ENCODE results near the gene GFOD1. TPM values are rescaled to one million over a fixed set of nuclear protein-coding genes. Genes with fewer than 3 reads are reported as not detected.

The GFOD1 gene
- total and polyA plus RNA-seq, 7 donors, result 5.9 to 34.2 (median 16.7) TPM

DNA sequence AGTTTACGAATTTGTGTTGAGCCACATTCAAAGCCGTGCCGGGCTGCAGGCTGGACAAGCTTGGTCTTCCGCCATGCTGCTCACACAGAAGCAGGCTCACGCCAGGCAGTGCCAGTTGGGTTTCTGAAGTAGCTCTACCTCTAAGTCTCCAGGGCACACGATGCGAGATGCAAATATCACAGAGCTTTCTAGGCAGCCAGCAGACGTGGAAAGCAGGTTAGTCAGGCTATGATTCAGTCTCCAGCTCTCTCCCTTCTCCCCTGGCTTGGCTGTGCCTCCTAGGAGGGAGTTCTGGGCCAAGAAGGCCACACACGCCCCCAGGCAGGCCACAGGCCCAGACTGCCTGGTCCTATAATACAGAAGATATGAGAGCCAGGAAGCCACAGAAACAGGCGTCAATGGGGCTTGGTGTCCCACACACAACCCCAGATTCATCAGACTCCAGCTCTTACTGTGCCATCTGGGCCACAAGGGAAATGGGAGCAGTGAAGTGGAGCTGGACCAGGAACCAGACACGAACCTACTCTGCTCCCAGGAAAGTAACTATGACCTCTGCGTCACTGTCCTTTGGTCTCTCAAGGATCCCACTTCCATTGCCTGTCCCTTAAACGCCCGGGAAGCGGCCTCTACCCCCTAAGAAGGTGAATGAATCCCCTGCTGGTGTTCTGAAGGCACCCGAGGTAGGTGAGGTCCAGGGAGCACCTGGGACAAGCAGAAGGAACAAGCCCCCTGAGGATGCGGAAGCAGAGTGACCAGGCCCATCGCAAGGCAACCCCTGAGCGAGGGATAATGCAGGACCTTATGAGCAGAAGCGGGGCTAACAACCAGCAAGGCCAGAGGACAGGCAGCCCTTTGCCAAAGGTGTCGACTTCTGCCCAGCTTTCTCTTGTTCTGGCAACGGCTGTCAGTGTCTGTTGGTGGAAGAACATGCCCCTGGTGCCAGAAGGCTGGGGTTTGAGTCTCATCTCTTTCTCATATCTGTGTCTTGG is 61.2 kb downstream of the GFOD1 start:
- Histone ChIP-seq H3K27me3 (ENCODE audit: insufficient read depth in 3 of 3, low read length in 2 of 3) (no peaks in the 10 kb centered on the region), H3K4me1 (peaks cover 61% of the 10 kb centered on the region), H3K9me3 (no peaks in the 10 kb centered on the region), H3K36me3 (ENCODE audit: insufficient read depth in 1 of 2, low read depth in 1 of 2) (no peaks in the 10 kb centered on the region), H3K27ac (peak overlapping the region; percentile 53), H3K4me3 (no peak overlapping the region)
- TF ChIP-seq, protein P1, sequence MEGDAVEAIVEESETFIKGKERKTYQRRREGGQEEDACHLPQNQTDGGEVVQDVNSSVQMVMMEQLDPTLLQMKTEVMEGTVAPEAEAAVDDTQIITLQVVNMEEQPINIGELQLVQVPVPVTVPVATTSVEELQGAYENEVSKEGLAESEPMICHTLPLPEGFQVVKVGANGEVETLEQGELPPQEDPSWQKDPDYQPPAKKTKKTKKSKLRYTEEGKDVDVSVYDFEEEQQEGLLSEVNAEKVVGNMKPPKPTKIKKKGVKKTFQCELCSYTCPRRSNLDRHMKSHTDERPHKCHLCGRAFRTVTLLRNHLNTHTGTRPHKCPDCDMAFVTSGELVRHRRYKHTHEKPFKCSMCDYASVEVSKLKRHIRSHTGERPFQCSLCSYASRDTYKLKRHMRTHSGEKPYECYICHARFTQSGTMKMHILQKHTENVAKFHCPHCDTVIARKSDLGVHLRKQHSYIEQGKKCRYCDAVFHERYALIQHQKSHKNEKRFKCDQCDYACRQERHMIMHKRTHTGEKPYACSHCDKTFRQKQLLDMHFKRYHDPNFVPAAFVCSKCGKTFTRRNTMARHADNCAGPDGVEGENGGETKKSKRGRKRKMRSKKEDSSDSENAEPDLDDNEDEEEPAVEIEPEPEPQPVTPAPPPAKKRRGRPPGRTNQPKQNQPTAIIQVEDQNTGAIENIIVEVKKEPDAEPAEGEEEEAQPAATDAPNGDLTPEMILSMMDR (IDR thresholded peaks at IDR 0.05), result no peak
- peak; percentile 72 to 79 (median 78) for ATAC-seq
- 41 to 68% (median 47%) methylated on average over 22 of the region's 22 CpGs for WGBS, 3 donors
- peak; percentile 35 to 66 for DNase-seq
- intact Hi-C loops (cut with DNase I), result loop anchor here in 1 of 2 donors (5.0 kb wide), 1 partner anchor 56 kb away; no protein-coding TSS in a partner anchor

DNA sequence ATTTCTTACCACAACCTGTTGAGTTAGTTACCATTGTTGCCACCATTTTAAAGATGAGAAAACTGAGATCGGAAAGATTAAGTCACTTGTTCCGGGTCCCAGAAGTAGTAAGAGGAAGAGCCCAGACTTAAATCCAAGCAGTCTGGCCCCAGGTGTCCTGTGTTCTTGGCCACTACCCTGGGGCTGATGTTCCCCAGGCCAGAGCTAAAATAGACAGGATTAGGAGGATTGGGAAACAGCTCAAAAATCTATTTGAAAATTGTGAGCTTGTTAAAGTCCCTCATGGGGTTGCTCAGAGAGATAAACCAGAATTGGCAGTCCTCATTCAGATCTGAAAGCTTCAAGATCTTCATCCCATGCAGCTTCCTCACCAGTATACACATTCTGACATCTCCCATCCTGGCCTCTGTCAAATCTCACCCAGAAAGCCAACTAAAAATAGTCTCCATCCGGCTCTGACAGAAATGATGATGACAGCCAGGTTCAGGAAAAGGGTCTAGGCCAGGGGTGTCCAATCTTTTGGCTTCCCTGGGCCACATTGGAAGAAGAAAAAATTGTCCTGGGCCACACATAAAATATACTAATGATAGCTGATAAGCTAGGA is 62.0 kb downstream of the GFOD1 start:
- Histone ChIP-seq H3K4me3 (no peak overlapping the region), H3K9me3 (no peaks in the 10 kb centered on the region), H3K4me1 (peaks cover 70% of the 10 kb centered on the region), H3K27me3 (ENCODE audit: insufficient read depth in 3 of 3, low read length in 2 of 3) (no peaks in the 10 kb centered on the region), H3K36me3 (ENCODE audit: insufficient read depth in 1 of 2, low read depth in 1 of 2) (no peaks in the 10 kb centered on the region), H3K27ac (peak overlapping the region; percentile 53)
- ATAC-seq (peak in 3 of 4 donors; percentile 39 to 59 (median 58)), DNase-seq (no peak)
- intact Hi-C loops (cut with DNase I), result loop anchor here in 1 of 2 donors (5.0 kb wide), 1 partner anchor 57 kb away; no protein-coding TSS in a partner anchor
- TF ChIP-seq, protein P1 (IDR thresholded peaks at IDR 0.05), result no peak
- WGBS, 3 donors, result 9 to 13% (median 10%) methylated on average over 3 of the region's 3 CpGs

DNA sequence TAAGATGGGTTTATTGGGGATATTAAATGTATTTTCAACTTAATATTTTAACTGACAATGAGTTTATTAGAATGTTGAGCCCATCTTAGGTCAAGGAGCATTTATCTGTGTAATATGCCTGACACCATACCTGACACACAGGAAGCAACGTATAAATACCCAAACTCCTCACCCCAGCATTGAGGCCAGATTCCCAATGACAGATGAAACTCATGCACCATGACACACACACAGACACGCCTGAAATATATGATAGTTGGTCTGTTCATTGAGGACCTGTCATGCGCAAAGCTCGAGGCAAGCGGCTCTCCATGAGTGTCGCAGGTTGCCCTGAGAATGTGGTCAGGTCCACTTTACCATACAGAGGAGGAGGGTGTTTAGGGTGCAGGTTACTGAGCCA is 64.1 kb downstream of the GFOD1 start:
- intact Hi-C loops (cut with DNase I), result no loop called here
- ATAC-seq, result peak; percentile 53 to 64 (median 57)
- TF ChIP-seq, protein P1 (IDR thresholded peaks at IDR 0.05), result no peak
- DNase-seq, result no peak
- Histone ChIP-seq H3K9me3 (no peaks in the 10 kb centered on the region), H3K4me1 (peaks cover 91% of the 10 kb centered on the region), H3K36me3 (ENCODE audit: insufficient read depth in 1 of 2, low read depth in 1 of 2) (no peaks in the 10 kb centered on the region), H3K27me3 (ENCODE audit: insufficient read depth in 3 of 3, low read length in 2 of 3) (no peaks in the 10 kb centered on the region), H3K27ac (peak overlapping the region; percentile 79), H3K4me3 (no peak overlapping the region)
- 34 to 43% (median 40%) methylated on average over 6 of the region's 6 CpGs for WGBS, 3 donors

DNA sequence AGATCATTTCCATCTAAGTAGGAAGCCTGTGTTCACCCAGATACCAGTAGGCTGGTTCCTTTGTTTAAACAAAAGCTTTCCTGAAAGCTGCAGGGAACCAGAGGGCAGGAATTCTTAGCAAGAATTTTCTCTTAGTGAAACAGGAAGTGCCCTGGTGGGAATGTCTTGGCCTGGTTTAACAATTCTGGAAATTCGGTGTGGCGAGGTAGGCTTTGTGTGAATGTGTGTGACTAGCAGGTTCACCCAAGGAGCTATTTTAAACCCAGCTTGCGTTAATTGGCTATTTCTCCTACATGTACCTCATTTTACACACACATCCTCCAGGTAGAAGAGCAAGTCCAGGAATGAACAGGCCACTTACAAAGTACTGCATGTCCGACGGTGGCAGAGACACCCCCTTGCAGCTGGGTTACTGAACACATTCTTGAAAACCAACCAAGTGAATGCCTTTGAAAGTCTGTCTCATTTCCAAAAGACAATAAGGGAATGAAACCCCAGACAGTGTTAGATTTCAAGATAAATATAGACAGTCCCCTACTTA is 64.6 kb downstream of the GFOD1 start:
- intact Hi-C loops (cut with DNase I), result no loop called here
- no peak for DNase-seq
- no peaks in the 10 kb centered on the region for H3K36me3 ChIP-seq (ENCODE audit: insufficient read depth in 1 of 2, low read depth in 1 of 2)
- H3K4me3 ChIP-seq, result no peak overlapping the region
- H3K4me1 ChIP-seq, result peaks cover 96% of the 10 kb centered on the region
- no peaks in the 10 kb centered on the region for H3K9me3 ChIP-seq
- H3K27me3 ChIP-seq (ENCODE audit: insufficient read depth in 3 of 3, low read length in 2 of 3), result no peaks in the 10 kb centered on the region
- TF ChIP-seq, protein P1 (IDR thresholded peaks at IDR 0.05), result no peak
- peak overlapping the region; percentile 79 for H3K27ac ChIP-seq
- WGBS, 3 donors, result 11 to 19% (median 13%) methylated on average over 5 of the region's 5 CpGs
- ATAC-seq, result peak; percentile 13 to 68 (median 57)

Measured in psoas muscle (tissue), 8 donors.